A673 (cell line): ENCODE results near the gene SLAIN2. TPM values are rescaled to one million over a fixed set of nuclear protein-coding genes. Genes with fewer than 3 reads are reported as not detected.

Source experiments
- BruUV-seq: library from RNA; stranded (reverse); fragments of 400-500 nt; replicated peaks from 2 replicates; lab custom pipeline; 2021; lab: Mats Ljungman, UMichigan
- CTCF ChIA-PET: fragments of 300-600 bp; sonication (Branson Sonifier 250); formaldehyde crosslinking; loops from one replicate; lab custom pipeline; 2022; ENCODE audit warnings: antibody characterized with exemption; lab: Charles Lee
- POLR2A ChIA-PET: fragments of 300-600 bp; sonication (Branson Sonifier 250); formaldehyde crosslinking; loops from one replicate; lab custom pipeline; 2022; ENCODE audit warnings: antibody characterized with exemption; ENCODE audit not compliant: low non-redundant PET; lab: Charles Lee
- DNase-seq: peaks from one replicate; pipeline ENCODE4 v3.0.0-alpha.2; 2015; ENCODE audit warnings: low spot score
- H3K27ac ChIP-seq: fragments of 200-600 bp; sonication (generic); 2 replicates; pipeline ENCODE4 v1.5.1; 2016; ENCODE audit warnings: mixed run types, low read depth, mild to moderate bottlenecking, mixed read lengths, antibody characterized with exemption, low read length; ENCODE audit not compliant: poor library complexity, severe bottlenecking
- H3K27me3 ChIP-seq: fragments of 200-600 bp; sonication (generic); replicated peaks from 2 replicates; pipeline ENCODE4 v1.6.1; 2017; ENCODE audit warnings: mixed run types, low read depth, mild to moderate bottlenecking, mixed read lengths, antibody characterized with exemption, low read length; ENCODE audit not compliant: insufficient read depth, poor library complexity
- H3K36me3 ChIP-seq: fragments of 200-600 bp; sonication (generic); 2 replicates; pipeline ENCODE4 v1.6.1; 2016; ENCODE audit warnings: mixed run types, mild to moderate bottlenecking, mixed read lengths, antibody characterized with exemption, low read length; ENCODE audit not compliant: insufficient read depth, poor library complexity, severe bottlenecking
- H3K4me1 ChIP-seq: fragments of 200-600 bp; sonication (generic); 2 replicates; pipeline ENCODE4 v1.6.1; 2017; ENCODE audit warnings: mixed run types, mild to moderate bottlenecking, mixed read lengths, antibody characterized with exemption, low read length; ENCODE audit not compliant: insufficient read depth, poor library complexity, severe bottlenecking
- H3K4me3 ChIP-seq: fragments of 200-600 bp; sonication (generic); 2 replicates; pipeline ENCODE4 v1.5.1; 2016; ENCODE audit warnings: low read depth, mixed run types, mild to moderate bottlenecking, mixed read lengths, low read length; ENCODE audit not compliant: poor library complexity, severe bottlenecking
- H3K9me3 ChIP-seq: fragments of 200-600 bp; sonication (generic); 2 replicates; pipeline ENCODE4 v1.6.1; 2016; ENCODE audit warnings: mixed run types, low read depth, mild to moderate bottlenecking, mixed read lengths, antibody characterized with exemption, low read length; ENCODE audit not compliant: poor library complexity, severe bottlenecking
- CTCF ChIP-seq: fragments of 300-800, 200-600 bp; sonication (generic); conservative IDR thresholded peaks from 2 replicates; pipeline ENCODE4 v1.5.1; 2017; ENCODE audit warnings: low read depth, mild to moderate bottlenecking, antibody characterized with exemption, low read length, moderate library complexity, mixed read lengths
- EZH2 ChIP-seq: fragments of 200-600 bp; sonication (generic); IDR thresholded peaks from 2 replicates; pipeline ENCODE4 v1.6.1; 2017; ENCODE audit warnings: borderline replicate concordance, low read depth, mild to moderate bottlenecking, mixed read lengths, antibody characterized with exemption, low read length; ENCODE audit not compliant: poor library complexity, severe bottlenecking
- intact Hi-C: fragments of 100-400 bp; cut with micrococcal nuclease; formaldehyde crosslinking; loops from one replicate; pipeline ENCODE4 v1.10.0; 2022; ENCODE audit not compliant: unreplicated experiment
- total RNA-seq: library from RNA; stranded (reverse); gene quantifications from 2 replicates; pipeline ENCODE4 v1.2.3, GENCODE V29; 2021

The SLAIN2 gene
- total RNA-seq, 1 experiment from 2014 or later = 74.0 TPM

GRCh38 chr4:48388525-48389154 lies 47.3 kb downstream of the SLAIN2 start:
- DNase-seq = no peak
- Histone ChIP-seq H3K9me3 (no peaks in the 10 kb centered on the region), H3K4me3 (no peak overlapping the region), H3K27ac (no peak overlapping the region), H3K27me3 (no peaks in the 10 kb centered on the region), H3K36me3 (peaks cover 17% of the 10 kb centered on the region), H3K4me1 (peaks cover 25% of the 10 kb centered on the region)
- intact Hi-C loops = no loop called here
- ChIA-PET POLR2A (no interaction called here), CTCF (no interaction called here)
- no TSS peak for BruUV-seq
- TF ChIP-seq CTCF (no peak), EZH2 (no peak)

GRCh38 chr4:48396043-48396442 lies 54.7 kb downstream of the SLAIN2 start:
- intact Hi-C loops = no loop called here
- Histone ChIP-seq H3K9me3 (no peaks in the 10 kb centered on the region), H3K4me3 (no peak overlapping the region), H3K36me3 (peaks cover 10% of the 10 kb centered on the region), H3K27ac (no peak overlapping the region), H3K4me1 (peaks cover 16% of the 10 kb centered on the region), H3K27me3 (no peaks in the 10 kb centered on the region)
- CTCF ChIA-PET = no interaction called here
- no TSS peak for BruUV-seq
- no peak for DNase-seq
- POLR2A ChIA-PET = no interaction called here
- TF ChIP-seq CTCF (no peak), EZH2 (no peak)

- CTCF ChIA-PET = no interaction called here
- Histone ChIP-seq H3K27me3 (no peaks in the 10 kb centered on the region), H3K27ac (no peak overlapping the region), H3K36me3 (peaks cover 10% of the 10 kb centered on the region), H3K4me1 (no peaks in the 10 kb centered on the region), H3K4me3 (no peak overlapping the region), H3K9me3 (no peaks in the 10 kb centered on the region)
- TF ChIP-seq CTCF = no peak
- TF ChIP-seq EZH2 = no peak
- POLR2A ChIA-PET = no interaction called here
- DNase-seq = no peak
- BruUV-seq = no TSS peak
- intact Hi-C loops = no loop called here
Observed at GRCh38 chr4:48400416-48400815, 59.1 kb downstream of the SLAIN2 start.
